Activated CD4-positive, alpha-beta memory T cell treated with anti-CD3 and anti-CD28 coated beads, Interleukin-2, amount 10 ng/mL, durations not matched to agents 7 days and 5 days (primary cell): ENCODE data around the gene MLEC. TPM values are rescaled to one million over a fixed set of nuclear protein-coding genes. Genes with fewer than 3 reads are reported as not detected.

Experiments
- CTCF ChIA-PET: fragments of 350-600 bp; sonication (Branson Sonifier 250); formaldehyde crosslinking; loops from one replicate; lab custom pipeline; 2021; ENCODE audit warnings: antibody characterized with exemption, inconsistent platforms; lab: Charles Lee
- POLR2A ChIA-PET: fragments of 350-600 bp; sonication (Branson Sonifier 250); formaldehyde crosslinking; loops from one replicate; lab custom pipeline; 2021; ENCODE audit warnings: antibody characterized with exemption; lab: Charles Lee
- DNase-seq: peaks from one replicate; pipeline ENCODE4 v3.0.0-alpha.2; 2020
- H3K27ac Mint-ChIP-seq: one replicate; pipeline ENCODE4 v1.8.0; 2021; ENCODE audit warnings: mild to moderate bottlenecking, mixed read lengths
- H3K27me3 Mint-ChIP-seq: one replicate; pipeline ENCODE4 v1.8.0; 2021; ENCODE audit warnings: mixed read lengths
- H3K36me3 Mint-ChIP-seq: one replicate; pipeline ENCODE4 v1.8.0; 2021; ENCODE audit warnings: low read depth, mixed read lengths
- H3K4me1 Mint-ChIP-seq: one replicate; pipeline ENCODE4 v1.8.0; 2021; ENCODE audit warnings: mixed read lengths
- H3K4me3 Mint-ChIP-seq: one replicate; pipeline ENCODE4 v1.8.0; 2021; ENCODE audit warnings: mild to moderate bottlenecking, mixed read lengths
- H3K9me3 Mint-ChIP-seq: one replicate; pipeline ENCODE4 v1.8.0; 2021; ENCODE audit warnings: mixed read lengths
- total RNA-seq, 2 experiments: library from RNA; stranded (reverse); gene quantifications; one replicate each; pipeline ENCODE4 v1.2.3, GENCODE V29; 2021

The MLEC gene
- total RNA-seq, 2 experiments from 2014 or later: 81.1 to 97.8 TPM

DNA sequence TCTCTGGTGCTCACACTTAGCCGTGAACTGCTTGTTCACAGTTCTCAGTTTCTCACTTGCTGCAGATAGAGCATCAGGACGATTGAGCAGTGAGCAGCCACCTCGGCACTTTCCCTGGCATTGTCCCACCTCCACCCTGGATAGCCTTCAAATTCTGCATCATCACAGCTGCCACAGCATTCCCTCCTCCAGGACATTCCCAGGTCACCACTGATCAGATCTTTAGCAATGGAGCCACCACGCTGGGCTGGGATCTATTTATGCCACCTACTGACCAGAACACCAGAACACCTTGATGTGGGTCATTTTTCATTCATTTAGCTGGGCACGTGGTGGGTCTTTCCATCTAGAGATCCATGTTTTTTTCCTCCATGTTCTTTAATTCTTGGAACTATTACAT is 62.3 kb downstream of the MLEC start:
- CTCF ChIA-PET: interaction anchor here (1.4 to 2.9 kb wide), 2 partner anchors 16 to 223 kb away, joined by 4 to 9 read pairs; no protein-coding TSS in a partner anchor
- H3K9me3 Mint-ChIP-seq: no peaks in the 10 kb centered on the region
- H3K4me1 Mint-ChIP-seq: no peaks in the 10 kb centered on the region
- H3K27ac Mint-ChIP-seq: no peak overlapping the region
- no peak overlapping the region for H3K4me3 Mint-ChIP-seq
- peaks cover 3% of the 10 kb centered on the region for H3K27me3 Mint-ChIP-seq
- POLR2A ChIA-PET: no interaction called here
- no peaks in the 10 kb centered on the region for H3K36me3 Mint-ChIP-seq
- DNase-seq: no peak

DNA sequence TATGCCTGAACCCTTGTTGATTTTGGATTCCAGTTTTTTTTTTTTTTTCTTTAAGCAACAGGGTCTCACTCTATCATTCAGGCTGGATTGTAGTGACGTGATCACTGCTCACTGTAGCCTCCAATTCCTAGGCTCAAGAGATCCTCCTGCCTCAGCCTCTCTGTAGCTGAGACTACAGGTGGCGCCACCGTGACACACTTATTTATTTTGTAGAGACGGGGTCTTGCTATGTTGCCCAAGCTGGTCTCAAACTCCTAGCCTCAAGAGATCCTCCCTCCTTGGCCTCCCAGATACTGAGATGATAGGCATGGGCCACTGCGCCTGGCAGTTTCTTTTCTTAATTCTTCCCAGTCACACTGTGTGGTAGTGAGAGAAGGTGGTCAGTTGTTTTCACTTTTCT is 63.9 kb downstream of the MLEC start:
- no peak overlapping the region for H3K4me3 Mint-ChIP-seq
- CTCF ChIA-PET: interaction anchor here (0.7 to 2.9 kb wide), 3 partner anchors 221 to 694 kb away, joined by 3 to 9 read pairs (median 4); no protein-coding TSS in a partner anchor
- DNase-seq: no peak
- H3K9me3 Mint-ChIP-seq: peaks cover 8% of the 10 kb centered on the region
- peaks cover 7% of the 10 kb centered on the region for H3K36me3 Mint-ChIP-seq
- H3K27ac Mint-ChIP-seq: no peak overlapping the region
- peaks cover 5% of the 10 kb centered on the region for H3K27me3 Mint-ChIP-seq
- no peaks in the 10 kb centered on the region for H3K4me1 Mint-ChIP-seq
- POLR2A ChIA-PET: interaction anchor here (1.2 kb wide), 1 partner anchor 221 kb away, joined by 4 read pairs; no protein-coding TSS in a partner anchor

DNA sequence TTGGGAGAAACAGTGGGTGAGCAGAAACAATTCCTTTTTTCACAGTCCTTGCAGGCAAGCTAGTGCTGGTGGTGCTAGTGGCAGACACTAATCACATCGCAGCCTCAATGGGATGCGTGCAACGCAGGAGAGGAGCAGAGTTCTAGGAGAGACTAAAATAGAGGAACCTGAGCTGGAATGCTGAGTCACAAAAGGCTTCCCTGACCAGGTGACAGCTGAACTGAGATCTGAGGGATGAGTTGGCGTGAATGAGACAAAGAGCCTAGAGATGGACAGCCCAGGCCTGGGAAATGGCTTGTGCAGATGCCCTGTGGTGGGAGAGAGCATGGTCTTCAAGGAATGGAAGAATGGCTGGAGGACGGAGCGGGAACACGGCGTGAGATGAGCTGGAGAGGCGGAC is 64.4 kb downstream of the MLEC start:
- CTCF ChIA-PET: interaction anchor here (1.4 to 2.9 kb wide), 2 partner anchors 220 to 222 kb away, joined by 3 to 9 read pairs; no protein-coding TSS in a partner anchor
- Mint-ChIP-seq H3K27ac (no peak overlapping the region), H3K4me1 (no peaks in the 10 kb centered on the region), H3K9me3 (peaks cover 8% of the 10 kb centered on the region), H3K27me3 (peaks cover 5% of the 10 kb centered on the region), H3K36me3 (peaks cover 7% of the 10 kb centered on the region), H3K4me3 (no peak overlapping the region)
- no peak for DNase-seq
- POLR2A ChIA-PET: interaction anchor here (1.2 kb wide), 1 partner anchor 220 kb away, joined by 4 read pairs; no protein-coding TSS in a partner anchor

Other genes starting within 250 kb of the MLEC start
- 100 to 1,000 TPM; 318 to 323 TPM for gene COX6A1, start 249.0 kb upstream of the MLEC start, total RNA-seq
- gene TRIAP1, start 240.8 kb upstream of the MLEC start, total RNA-seq: 10 to 100 TPM; 20.6 to 21.6 TPM
- gene GATC, start 240.7 kb upstream of the MLEC start, total RNA-seq: 10 to 100 TPM; 28.6 to 29.5 TPM
- gene SRSF9, start 217.4 kb upstream of the MLEC start, total RNA-seq: 100 to 1,000 TPM; 175 to 180 TPM
- gene DYNLL1, start 191.0 kb upstream of the MLEC start, total RNA-seq: 100 to 1,000 TPM; 209 to 216 TPM
- 10 to 100 TPM; 30.3 to 30.8 TPM for gene COQ5, start 158.0 kb upstream of the MLEC start, total RNA-seq
- 100 to 1,000 TPM; 225 to 229 TPM for gene RNF10, start 152.8 kb upstream of the MLEC start, total RNA-seq
- 10 to 100 TPM; 37.6 to 38.8 TPM for gene POP5, start 105.7 kb upstream of the MLEC start, total RNA-seq
- under 1 TPM; 0.25 to 0.45 TPM for gene CABP1, start 46.5 kb upstream of the MLEC start, total RNA-seq
- gene UNC119B, start 23.3 kb downstream of the MLEC start, total RNA-seq: 10 to 100 TPM; 22.4 to 23.6 TPM
- gene ACADS, start 38.7 kb downstream of the MLEC start, total RNA-seq: 10 to 100 TPM; 13.7 to 14.9 TPM
- 10 to 100 TPM; 32.0 to 32.1 TPM for gene SPPL3, start 217.2 kb downstream of the MLEC start, total RNA-seq